GM18517 (cell line): ENCODE results near the gene SELENOW.

ENCODE experiments used
- ATAC-seq: cut with Tn5 transposase; IDR thresholded peaks from one replicate; pipeline ENCODE4 v1.9.1; 2021; ENCODE audit warnings: mild to moderate bottlenecking, moderate library complexity; ENCODE audit not compliant: unreplicated experiment

The SELENOW gene

DNA sequence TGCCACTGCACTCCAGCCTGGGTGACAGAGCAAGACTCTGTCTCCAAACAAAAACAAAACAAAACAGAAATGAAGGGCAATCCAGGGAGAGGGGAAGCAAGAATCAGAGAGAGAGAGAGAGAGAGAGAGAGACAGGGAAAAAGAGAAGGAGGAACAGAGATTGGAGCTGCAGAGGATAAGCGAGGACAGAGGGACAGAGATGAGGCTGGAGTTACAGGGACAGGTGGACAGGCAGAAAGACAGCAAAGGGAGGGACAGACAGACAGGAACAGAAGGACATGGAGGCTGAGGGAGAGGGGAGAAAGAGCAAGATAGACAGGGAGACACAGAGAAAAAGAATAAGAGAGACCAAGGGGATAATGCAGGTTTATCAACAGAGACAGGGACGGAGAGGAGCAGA is 41.9 kb downstream of the SELENOW start:
- no peak for ATAC-seq

DNA sequence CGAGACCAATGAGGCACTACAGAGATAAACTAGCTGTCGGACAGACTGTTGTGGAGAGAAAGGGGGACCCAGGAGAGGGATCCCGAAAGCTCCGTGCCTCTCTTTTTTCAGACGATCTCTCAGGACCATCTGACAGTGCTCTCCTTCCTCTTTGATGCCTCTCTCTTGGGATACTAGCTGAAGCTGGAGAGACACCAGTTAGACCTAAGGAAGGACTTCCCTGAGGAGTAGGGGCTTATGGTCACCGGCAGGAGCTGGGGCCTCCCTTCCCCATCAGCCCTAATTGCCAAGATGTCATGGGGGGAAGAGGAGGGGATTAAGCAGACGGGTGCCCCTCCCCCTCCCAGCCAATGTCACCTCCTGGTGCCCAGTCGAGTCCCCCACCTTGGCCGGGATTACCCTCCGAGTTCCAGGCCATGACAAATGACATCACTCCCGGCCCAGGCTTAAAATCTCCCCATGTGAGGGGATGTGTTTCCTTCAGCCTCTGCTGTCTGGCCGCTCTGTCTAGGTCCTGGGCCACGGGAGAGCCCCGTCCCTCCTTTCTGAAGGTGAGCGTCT is 43.0 kb downstream of the SELENOW start, which contains the start of gene CRX:
TSS of gene CRX (plus strand) at position 478 of the 561 bp plus-strand sequence. CDS start 12,507 bp downstream, outside the sequence.
- ATAC-seq = no peak

DNA sequence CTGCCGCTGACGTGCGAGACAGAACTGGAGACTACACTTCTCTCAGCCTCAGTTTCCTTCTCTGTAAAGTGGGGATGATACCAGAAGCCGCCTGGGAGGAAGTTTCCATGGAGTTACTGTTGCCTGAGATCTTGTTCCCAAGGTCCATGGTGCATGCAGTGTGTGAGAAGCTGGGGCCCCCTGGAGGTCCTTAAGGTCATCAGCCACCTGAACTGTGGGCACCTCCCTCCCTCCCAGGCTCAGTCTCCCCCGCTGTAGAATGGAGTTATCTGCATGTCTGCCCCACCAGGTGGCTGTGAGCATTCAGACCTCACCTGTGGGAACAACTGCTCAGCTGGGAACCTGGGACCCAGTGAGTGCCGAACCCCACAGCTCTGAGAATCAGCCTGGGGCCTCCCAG is 45.9 kb downstream of the SELENOW start:
- ATAC-seq = no peak

DNA sequence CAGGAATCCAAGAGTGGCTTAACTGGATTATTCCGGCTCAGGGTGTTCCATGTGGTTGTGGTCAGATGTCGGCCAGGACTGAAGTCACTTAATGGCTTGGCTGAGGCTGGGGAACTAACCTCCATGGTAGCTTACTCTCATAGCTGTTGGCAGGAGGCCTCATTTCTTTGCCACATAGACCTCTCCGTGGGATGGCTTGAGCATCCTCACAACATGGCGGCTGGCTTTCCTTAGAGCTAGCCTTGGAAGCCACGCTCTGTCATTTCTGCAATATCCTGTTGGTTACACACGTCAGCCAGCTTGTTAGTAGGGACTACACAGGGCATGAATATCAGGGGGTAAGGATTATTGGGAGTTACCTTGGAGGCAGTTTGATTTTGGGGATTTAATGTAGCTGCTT is 48.3 kb downstream of the SELENOW start:
- ATAC-seq = no peak

DNA sequence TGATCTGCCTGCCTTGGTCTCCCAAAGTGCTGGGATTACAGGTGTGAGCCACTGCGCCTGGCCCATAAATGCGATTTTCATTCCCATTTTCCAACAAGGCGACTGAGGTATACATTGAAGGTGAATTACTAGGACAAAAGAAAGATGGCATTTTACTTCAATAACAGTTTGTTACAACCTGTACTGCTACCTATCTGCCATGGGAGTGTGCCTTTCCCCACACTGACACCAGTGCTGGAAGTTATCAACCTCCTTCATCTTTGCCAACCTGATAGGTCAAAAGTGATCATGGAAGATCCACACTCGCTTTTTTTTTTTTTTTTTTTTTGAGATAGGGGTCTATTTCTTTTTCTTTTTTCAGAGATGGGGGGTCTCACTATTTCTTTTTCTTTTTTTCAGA is 54.2 kb downstream of the SELENOW start:
- no peak for ATAC-seq
